ENCODE measurements around the gene ABCC11. TPM values are rescaled to one million over a fixed set of nuclear protein-coding genes. Genes with fewer than 3 reads are reported as not detected.

Gene ABCC11
- total RNA-seq, 1 donor from 2014 or later: 0.09 TPM

- H3K4me3 Mint-ChIP-seq: no peak overlapping the region
- no peak for TF ChIP-seq CTCF (conservative IDR thresholded peaks at IDR 0.05)
- H3K9me3 Mint-ChIP-seq: peaks cover 8% of the 10 kb centered on the region
- H3K27me3 Mint-ChIP-seq (ENCODE audit: low read depth): peaks cover 5% of the 10 kb centered on the region
- no peak for DNase-seq (ENCODE audit: low read depth, low spot score)
- H3K36me3 Mint-ChIP-seq (ENCODE audit: low read depth): no peaks in the 10 kb centered on the region
- no peak overlapping the region for H3K27ac Mint-ChIP-seq (ENCODE audit: unreplicated experiment)
- no peaks in the 10 kb centered on the region for H3K4me1 Mint-ChIP-seq
These were observed 11.1 kb downstream of the ABCC11 start for GRCh38 chr16:48236286-48236685.

- Mint-ChIP-seq H3K9me3 (peaks cover 6% of the 10 kb centered on the region), H3K4me1 (no peaks in the 10 kb centered on the region), H3K27me3 (ENCODE audit: low read depth) (peaks cover 5% of the 10 kb centered on the region), H3K27ac (ENCODE audit: unreplicated experiment) (no peak overlapping the region), H3K4me3 (no peak overlapping the region), H3K36me3 (ENCODE audit: low read depth) (no peaks in the 10 kb centered on the region)
- no peak for DNase-seq (ENCODE audit: low read depth, low spot score)
- TF ChIP-seq CTCF (conservative IDR thresholded peaks at IDR 0.05): no peak
These were observed 11.7 kb downstream of the ABCC11 start for GRCh38 chr16:48235556-48236136.

- Mint-ChIP-seq H3K4me1 (no peaks in the 10 kb centered on the region), H3K27me3 (ENCODE audit: low read depth) (peaks cover 5% of the 10 kb centered on the region), H3K36me3 (ENCODE audit: low read depth) (no peaks in the 10 kb centered on the region), H3K27ac (ENCODE audit: unreplicated experiment) (no peak overlapping the region), H3K4me3 (no peak overlapping the region), H3K9me3 (peaks cover 5% of the 10 kb centered on the region)
- no peak for DNase-seq (ENCODE audit: low read depth, low spot score)
- no peak for TF ChIP-seq CTCF (conservative IDR thresholded peaks at IDR 0.05)
These were observed 12.2 kb downstream of the ABCC11 start for GRCh38 chr16:48235058-48235555.

GRCh38 chr16:48234630-48235029 is 12.7 kb downstream of the ABCC11 start:
- Mint-ChIP-seq H3K4me1 (no peaks in the 10 kb centered on the region), H3K36me3 (ENCODE audit: low read depth) (no peaks in the 10 kb centered on the region)
- no peak for TF ChIP-seq CTCF (conservative IDR thresholded peaks at IDR 0.05)

GRCh38 chr16:48232493-48233040 is 14.8 kb downstream of the ABCC11 start:
- no peak overlapping the region for H3K4me3 Mint-ChIP-seq
- peaks cover 3% of the 10 kb centered on the region for H3K27me3 Mint-ChIP-seq (ENCODE audit: low read depth)
- no peak for DNase-seq (ENCODE audit: low read depth, low spot score)
- TF ChIP-seq CTCF (conservative IDR thresholded peaks at IDR 0.05): no peak
- no peaks in the 10 kb centered on the region for H3K9me3 Mint-ChIP-seq
- no peaks in the 10 kb centered on the region for H3K36me3 Mint-ChIP-seq (ENCODE audit: low read depth)
- no peak overlapping the region for H3K27ac Mint-ChIP-seq (ENCODE audit: unreplicated experiment)
- no peaks in the 10 kb centered on the region for H3K4me1 Mint-ChIP-seq

More at GRCh38 chr16:48234630-48235029, 12.7 kb downstream of the ABCC11 start:
- no peak overlapping the region for H3K27ac Mint-ChIP-seq (ENCODE audit: unreplicated experiment)
- H3K27me3 Mint-ChIP-seq (ENCODE audit: low read depth): peaks cover 5% of the 10 kb centered on the region
- H3K9me3 Mint-ChIP-seq: no peaks in the 10 kb centered on the region
- no peak for DNase-seq (ENCODE audit: low read depth, low spot score)
- H3K4me3 Mint-ChIP-seq: no peak overlapping the region
